Body of pancreas (tissue), 4 donors: ENCODE measurements around the gene CEP170B.

Source experiments
- CTCF ChIP-seq, 7 experiments: fragments of 450-650 bp in 4 of 7; fragments of 200-600 bp in 3 of 7; sonication (generic) in 3 of 7; IDR thresholded peaks; one replicate each; pipeline ENCODE4 v1.5.1; 2016 to 2019; ENCODE audit warnings: antibody characterized with exemption in 7 of 7
- POLR2A ChIP-seq, 3 donors: fragments of 450-650 bp; IDR thresholded peaks; one replicate each; pipeline ENCODE4 v1.6.1; 2016; ENCODE audit warnings: antibody characterized with exemption in 3 of 3, mild to moderate bottlenecking in 2 of 3

DNA sequence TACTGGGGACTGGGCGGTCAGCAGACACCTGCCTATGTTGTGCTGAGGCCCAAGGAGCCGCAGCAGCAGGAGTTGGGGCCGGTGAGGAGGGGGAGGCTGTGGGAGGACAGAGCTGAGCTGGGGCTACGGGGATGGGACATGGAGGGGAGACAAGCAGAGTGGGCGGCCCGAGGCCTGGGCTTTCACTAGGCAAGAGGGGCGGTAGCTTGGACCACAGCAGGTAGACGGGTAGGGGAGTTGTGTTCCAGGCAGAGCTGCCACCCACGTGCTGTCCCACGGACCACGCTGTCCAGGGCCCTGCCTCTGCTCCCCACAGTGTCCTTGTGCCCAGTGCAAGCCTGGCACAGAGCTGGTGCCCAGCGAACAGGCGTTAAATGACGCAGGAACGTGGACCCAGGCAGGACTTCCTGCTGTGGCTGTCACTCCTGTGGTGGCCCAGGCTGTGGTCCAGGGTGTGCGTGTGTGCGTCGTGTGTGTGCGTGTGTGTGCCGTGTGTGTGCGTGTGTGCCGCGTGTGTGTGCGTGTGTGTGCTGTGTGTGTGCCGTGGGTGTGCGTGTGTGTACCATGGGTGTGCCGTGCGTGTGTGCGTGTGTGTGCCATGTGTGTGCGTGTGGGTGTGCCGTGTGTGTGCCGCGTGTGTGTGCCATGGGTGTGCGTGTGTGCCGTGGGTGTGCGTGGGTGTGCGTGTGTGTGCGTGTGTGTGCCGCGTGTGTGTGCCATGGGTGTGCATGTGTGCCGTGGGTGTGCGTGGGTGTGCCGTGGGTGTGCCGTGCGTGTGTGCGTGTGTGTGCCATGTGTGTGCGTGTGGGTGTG, 6.8 kb downstream of the CEP170B start:
- no peak for TF ChIP-seq POLR2A (IDR thresholded peaks at IDR 0.05)
- TF ChIP-seq CTCF (IDR thresholded peaks at IDR 0.05) = no peak
